Smooth muscle cell of the brain vasculature (primary cell): ENCODE data around the gene SUOX.
"Not testable (repeated sequence)": the region's sequence is repeated elsewhere in the genome, so short reads cannot be mapped to it uniquely, and the experiment has no call there.

Source experiments
- DNase-seq: peaks from one replicate; pipeline ENCODE4 v3.0.0-alpha.2; 2012; ENCODE audit warnings: low read depth, low spot score

SUOX gene

GRCh38 chr12:56020423-56021184 is 23.5 kb downstream of the SUOX start, which contains the start of gene IKZF4:
IKZF4 (plus strand) TSS chr12:56021043; CDS start chr12:56021494, 451 bp downstream.
- DNase-seq: no peak

- DNase-seq: no peak
Measured at GRCh38 chr12:56021889-56022497, 24.9 kb downstream of the SUOX start.

- DNase-seq: no peak
Measured at GRCh38 chr12:56028511-56029165, 31.6 kb downstream of the SUOX start.

DNA sequence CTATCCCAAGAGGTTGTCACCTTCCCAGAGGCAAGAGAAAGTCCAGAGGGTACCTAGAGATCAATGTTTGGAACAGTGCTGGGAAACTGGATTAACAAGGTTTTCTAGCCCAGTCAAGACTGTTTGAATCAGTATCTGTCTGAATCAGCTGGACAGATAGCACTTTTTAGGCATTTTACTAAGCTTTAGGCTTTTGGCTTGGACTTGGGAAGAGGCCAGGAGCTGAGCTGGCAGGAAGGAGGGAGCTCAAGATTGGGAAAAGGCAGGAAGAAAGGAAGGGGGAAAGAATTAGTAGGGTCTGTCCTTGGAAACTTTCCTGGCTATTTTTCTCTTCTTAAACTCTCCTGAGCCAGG is 32.1 kb downstream of the SUOX start:
- DNase-seq: no peak

DNA sequence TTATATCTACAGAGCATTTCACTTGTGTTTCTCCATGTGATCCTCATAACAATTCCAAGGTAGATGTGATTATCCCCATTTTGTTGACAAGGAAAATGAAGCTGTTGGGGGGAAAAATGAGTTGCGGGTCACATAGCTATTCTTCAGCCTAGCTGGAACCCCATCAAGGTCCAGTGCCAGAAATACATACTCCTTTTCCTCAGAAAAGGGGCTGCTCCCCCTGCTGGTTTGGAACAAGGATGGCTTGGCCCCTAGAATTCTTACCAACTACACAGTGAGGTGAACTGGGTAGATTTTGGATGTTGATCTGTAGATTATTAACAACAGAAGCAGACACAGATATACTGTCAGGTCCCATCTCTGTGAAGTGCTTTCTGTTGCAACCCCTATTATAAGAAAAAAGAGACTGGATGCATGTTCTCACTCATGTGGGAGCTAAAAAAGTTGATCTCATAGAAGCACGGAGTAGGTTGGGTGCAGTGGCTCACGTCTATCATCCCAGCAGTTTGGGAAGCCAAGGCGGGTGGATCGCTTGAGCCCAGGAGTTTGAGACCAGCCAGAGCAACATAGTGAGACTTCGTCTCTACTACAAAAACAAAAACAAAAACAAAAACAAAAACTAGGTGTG is 32.7 kb downstream of the SUOX start:
- no peak for DNase-seq

- no peak for DNase-seq
Measured at GRCh38 chr12:56031987-56032386, 34.9 kb downstream of the SUOX start.

DNA sequence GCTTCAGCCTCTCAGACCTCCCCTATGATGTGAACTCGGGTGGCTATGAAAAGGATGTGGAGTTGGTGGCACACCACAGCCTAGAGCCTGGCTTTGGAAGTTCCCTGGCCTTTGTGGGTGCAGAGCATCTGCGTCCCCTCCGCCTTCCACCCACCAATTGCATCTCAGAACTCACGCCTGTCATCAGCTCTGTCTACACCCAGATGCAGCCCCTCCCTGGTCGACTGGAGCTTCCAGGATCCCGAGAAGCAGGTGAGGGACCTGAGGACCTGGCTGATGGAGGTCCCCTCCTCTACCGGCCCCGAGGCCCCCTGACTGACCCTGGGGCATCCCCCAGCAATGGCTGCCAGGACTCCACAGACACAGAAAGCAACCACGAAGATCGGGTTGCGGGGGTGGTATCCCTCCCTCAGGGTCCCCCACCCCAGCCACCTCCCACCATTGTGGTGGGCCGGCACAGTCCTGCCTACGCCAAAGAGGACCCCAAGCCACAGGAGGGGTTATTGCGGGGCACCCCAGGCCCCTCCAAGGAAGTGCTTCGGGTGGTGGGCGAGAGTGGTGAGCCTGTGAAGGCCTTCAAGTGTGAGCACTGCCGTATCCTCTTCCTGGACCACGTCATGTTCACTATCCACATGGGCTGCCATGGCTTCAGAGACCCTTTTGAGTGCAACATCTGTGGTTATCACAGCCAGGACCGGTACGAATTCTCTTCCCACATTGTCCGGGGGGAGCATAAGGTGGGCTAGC is 37.7 kb downstream of the SUOX start:
- DNase-seq: no peak

DNA sequence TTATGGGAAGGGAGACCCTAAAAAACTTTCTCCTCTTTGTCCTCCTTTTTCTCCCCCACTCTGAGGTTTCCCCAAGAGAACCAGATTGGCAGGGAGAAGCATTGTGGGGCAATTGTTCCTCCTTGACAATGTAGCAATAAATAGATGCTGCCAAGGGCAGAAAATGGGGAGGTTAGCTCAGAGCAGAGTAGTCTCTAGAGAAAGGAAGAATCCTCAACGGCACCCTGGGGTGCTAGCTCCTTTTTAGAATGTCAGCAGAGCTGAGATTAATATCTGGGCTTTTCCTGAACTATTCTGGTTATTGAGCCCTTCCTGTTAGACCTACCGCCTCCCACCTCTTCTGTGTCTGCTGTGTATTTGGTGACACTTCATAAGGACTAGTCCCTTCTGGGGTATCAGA is 40.1 kb downstream of the SUOX start:
- no peak for DNase-seq

GRCh38 chr12:56038022-56038655 is 41.1 kb downstream of the SUOX start:
- no peak for DNase-seq

- DNase-seq: no peak
Measured at GRCh38 chr12:56040151-56040550, 43.1 kb downstream of the SUOX start.

DNA sequence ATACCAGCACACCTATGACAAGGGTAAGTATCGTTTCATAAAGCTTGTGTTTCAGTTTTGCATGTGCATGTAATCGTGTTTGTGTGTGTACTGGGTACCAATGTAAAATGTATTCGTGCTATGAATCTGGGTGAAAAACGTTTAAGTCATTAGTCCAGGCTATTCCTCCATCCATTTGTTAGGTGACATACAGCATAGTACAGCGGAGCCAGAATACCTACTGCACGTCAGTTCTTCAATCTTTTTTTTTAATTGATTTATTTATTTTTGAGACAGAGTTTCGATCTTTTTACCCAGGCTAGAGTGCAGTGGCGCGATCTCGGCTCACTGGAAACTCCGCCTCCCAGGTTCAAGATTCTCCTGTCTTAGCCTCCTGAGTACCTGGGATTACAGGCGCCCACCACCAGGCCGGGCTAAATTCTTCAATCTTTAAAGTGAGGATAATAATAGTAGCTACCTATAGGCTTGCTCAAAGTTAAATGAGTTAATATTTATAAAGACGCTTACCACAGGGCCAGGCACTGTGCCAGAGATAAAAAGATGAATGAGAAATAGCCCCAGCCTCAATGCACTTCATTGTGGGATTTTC is 44.0 kb downstream of the SUOX start:
- DNase-seq: no peak

GRCh38 chr12:56041552-56042429 is 44.7 kb downstream of the SUOX start, which contains the start of gene RPS26:
RPS26 (plus strand) TSS chr12:56041918; CDS start chr12:56042167, 249 bp downstream.
- DNase-seq: peak; percentile 99

DNA sequence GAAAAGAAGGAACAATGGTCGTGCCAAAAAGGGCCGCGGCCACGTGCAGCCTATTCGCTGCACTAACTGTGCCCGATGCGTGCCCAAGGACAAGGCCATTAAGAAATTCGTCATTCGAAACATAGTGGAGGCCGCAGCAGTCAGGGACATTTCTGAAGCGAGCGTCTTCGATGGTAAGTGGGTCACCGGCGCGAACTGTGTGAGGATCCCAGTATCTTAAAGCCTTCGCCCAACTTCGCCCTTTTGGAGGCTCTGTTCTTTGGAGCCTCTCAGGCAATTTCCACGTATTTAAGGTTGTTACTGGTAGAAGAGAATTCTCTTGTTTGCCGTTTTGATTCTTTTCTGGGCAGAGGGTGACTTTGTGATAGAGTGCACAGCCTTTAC is 45.3 kb downstream of the SUOX start:
- not testable (repeated sequence) for DNase-seq

- DNase-seq: no peak
Measured at GRCh38 chr12:56042843-56043242, 45.8 kb downstream of the SUOX start.

DNA sequence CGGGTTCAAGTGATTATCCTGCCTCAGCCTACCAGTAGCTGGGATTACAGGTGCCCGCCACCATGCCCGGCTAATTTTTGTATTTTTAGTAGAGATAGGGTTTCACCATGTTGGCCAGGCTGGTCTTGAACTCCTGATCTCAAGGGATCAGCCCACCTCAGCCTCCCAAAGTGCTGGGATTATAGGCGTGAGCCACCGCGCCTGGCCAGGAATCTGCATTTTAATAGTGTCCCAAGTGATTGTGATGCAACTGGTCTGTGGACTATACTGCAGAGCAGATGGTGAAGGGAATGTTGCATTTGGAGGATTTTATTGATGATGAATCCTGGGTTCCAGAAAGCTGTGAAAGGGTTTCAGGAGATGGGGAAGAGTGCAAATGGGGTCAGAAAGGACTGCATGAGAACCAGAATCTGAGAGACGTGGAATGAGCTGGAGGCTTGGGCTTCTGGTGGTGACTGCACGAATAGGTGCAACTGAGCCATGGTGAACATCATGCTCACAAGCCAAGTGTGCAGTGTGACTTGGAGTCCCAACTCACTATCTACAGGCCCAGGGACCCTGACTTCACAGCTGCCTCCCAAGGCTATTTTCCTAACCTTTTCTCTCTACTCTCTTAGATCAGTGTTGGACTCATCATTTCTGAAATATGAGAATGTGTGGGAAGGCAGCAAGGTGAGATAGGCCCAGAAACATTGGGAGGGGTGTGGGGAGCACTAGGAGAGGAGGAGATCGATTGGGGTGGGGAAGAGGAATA is 49.1 kb downstream of the SUOX start:
- no peak for DNase-seq

- DNase-seq: no peak
Measured at GRCh38 chr12:56053407-56053893, 56.4 kb downstream of the SUOX start.
